IPS-18c (cell line): ENCODE data around the gene THSD4.

Experiments
- H3K4me3 ChIP-seq: 2 replicates; pipeline ENCODE4 v1.7.0; 2013; ENCODE audit warnings: low read depth, mild to moderate bottlenecking, low read length, moderate library complexity; ENCODE audit not compliant: insufficient read depth
- H3K9me3 ChIP-seq: one replicate; pipeline ENCODE4 v1.6.1; 2013; ENCODE audit warnings: mild to moderate bottlenecking, low read length, moderate library complexity; ENCODE audit not compliant: control insufficient read depth, insufficient read depth

THSD4 gene

GRCh38 chr15:71597126-71597525 is 481.9 kb downstream of the THSD4 start:
- H3K9me3 ChIP-seq, result no peaks in the 10 kb centered on the region

GRCh38 chr15:71597637-71598036 is 482.4 kb downstream of the THSD4 start:
- no peak overlapping the region for H3K4me3 ChIP-seq
- no peaks in the 10 kb centered on the region for H3K9me3 ChIP-seq

More at GRCh38 chr15:71597126-71597525, 481.9 kb downstream of the THSD4 start:
- H3K4me3 ChIP-seq, result no peak overlapping the region

DNA sequence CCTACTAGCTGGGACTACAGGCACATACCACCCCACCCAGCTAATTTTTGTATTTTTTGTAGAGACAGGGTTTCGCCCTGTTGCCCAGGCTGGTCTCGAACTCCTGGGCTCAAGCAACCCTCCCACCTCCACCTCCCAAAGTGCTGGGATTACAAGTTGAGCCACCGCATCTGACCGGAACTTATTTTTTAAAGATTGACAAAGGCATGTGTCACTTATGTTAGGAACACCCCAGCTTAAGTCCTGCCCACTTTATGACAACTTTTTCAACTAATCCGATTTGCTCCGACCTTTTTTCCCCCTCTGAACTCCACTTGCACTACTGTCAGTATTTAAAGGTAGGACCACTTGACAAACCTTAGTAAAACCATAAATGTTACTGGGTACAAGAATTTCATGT is 483.5 kb downstream of the THSD4 start:
- Histone ChIP-seq H3K9me3 (no peaks in the 10 kb centered on the region), H3K4me3 (no peak overlapping the region)

GRCh38 chr15:71599418-71600151 is 484.3 kb downstream of the THSD4 start:
- no peak overlapping the region for H3K4me3 ChIP-seq
- no peaks in the 10 kb centered on the region for H3K9me3 ChIP-seq

- no peaks in the 10 kb centered on the region for H3K9me3 ChIP-seq
Observed at GRCh38 chr15:71600237-71600636, 485.0 kb downstream of the THSD4 start.

GRCh38 chr15:71601038-71601834 is 486.0 kb downstream of the THSD4 start:
- no peak overlapping the region for H3K4me3 ChIP-seq
- no peaks in the 10 kb centered on the region for H3K9me3 ChIP-seq

More at GRCh38 chr15:71600237-71600636, 485.0 kb downstream of the THSD4 start:
- H3K4me3 ChIP-seq, result no peak overlapping the region

- no peaks in the 10 kb centered on the region for H3K9me3 ChIP-seq
- no peak overlapping the region for H3K4me3 ChIP-seq
Observed at GRCh38 chr15:71603379-71603778, 488.1 kb downstream of the THSD4 start.

DNA sequence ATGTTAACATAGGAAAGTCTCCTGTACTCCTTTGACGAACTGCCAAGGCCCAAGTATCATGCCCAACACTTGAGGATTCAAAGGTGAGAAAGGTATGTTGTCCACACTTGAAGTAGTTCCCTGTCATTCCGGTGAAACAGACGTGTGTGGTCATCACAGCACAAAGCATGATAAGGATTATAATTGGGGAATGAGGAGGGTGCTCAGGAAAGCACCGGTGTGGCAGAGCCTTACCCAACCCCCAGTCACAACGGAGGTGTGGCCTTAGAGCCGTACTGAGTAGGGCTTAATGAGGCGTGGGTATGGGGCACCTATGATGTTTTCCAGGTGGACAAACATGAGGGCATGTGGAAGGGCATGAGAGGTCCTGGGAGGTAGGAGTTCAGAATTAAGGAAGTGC is 492.1 kb downstream of the THSD4 start:
- H3K9me3 ChIP-seq, result no peaks in the 10 kb centered on the region
- H3K4me3 ChIP-seq, result no peak overlapping the region

DNA sequence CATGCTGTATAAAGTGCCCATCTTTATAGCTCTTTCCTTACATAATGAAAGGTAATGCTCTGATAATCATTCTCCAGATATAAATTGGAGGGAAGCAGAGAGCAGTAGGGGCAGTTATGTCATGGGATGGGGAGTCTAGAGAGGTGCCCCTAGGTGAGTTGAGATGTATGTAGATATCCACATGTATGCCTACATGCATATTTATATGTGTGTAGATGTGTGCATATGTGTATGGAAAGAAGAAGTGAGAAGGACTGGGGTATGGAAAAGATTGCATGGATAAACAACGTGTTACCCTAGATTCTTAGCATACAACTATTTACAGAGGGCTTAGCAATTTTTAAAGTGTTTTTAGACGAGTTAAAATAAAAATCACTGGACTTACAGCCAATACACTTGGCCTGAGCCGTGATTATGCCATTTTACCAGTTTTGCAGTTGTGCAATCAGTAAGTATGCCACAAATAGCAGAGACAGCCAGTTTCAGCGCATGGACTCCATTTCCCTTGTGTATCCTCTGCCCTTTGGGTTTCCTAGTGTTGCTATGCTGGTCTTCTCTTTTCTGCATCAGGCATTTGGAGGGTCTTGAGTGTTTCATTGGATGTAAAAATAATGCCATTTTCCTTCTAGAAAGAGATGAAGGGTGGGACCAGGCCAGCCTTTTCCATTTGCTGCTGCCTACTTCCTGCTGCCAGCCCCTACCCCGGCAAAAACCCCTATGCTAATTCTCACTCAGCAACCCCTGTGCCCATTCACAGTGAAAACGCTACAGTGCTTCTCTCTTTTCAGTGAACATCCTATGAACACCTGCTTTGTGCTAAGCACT is 495.7 kb downstream of the THSD4 start:
- H3K4me3 ChIP-seq, result 0 out of 2 replicates have a peak overlapping the region, but pooled peaks have one; percentile 21

GRCh38 chr15:71611553-71612396 is 496.5 kb downstream of the THSD4 start:
- H3K4me3 ChIP-seq, result no peak overlapping the region; the same call in 1 of the 2 replicates

More for the DNA sequence above, 495.7 kb downstream of the THSD4 start:
- no peaks in the 10 kb centered on the region for H3K9me3 ChIP-seq

DNA sequence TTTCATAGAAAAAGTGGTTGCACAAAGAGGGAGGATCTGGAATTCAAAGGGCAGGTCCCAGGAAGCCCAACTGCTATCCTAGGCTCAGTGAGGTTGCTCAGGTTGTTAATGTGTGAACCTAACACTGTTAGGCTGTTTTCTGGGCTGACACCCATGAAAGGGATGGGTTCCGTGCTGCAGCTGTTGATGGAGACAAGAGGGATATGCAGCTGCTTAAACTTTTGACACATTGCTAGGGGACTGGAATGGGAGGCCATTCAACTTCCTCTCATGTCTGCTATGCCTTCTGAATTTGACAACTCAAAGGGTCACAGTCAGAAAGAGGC is 497.1 kb downstream of the THSD4 start:
- H3K4me3 ChIP-seq, result no peak overlapping the region
- H3K9me3 ChIP-seq, result no peaks in the 10 kb centered on the region

More at GRCh38 chr15:71611553-71612396, 496.5 kb downstream of the THSD4 start:
- H3K9me3 ChIP-seq, result no peaks in the 10 kb centered on the region

DNA sequence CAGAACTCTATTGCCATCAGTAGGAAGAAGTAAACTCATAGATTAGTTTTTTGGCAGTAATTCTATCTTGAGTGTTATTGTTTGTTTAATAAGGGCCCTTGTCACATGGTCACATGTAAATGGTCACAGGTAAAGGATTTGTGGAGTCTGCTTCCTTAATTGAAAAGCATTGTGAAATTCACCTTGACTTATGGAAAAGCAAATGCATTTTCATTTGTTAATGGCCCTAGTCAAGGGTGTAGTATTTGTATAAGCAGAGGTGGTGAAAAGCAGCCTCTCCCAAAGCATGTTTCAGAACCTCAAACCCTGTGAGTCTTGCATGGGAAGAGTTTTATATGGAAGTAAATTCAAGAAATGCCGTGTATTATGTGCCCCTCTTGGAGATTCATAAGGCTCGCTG is 497.6 kb downstream of the THSD4 start:
- Histone ChIP-seq H3K9me3 (no peaks in the 10 kb centered on the region), H3K4me3 (no peak overlapping the region)

DNA sequence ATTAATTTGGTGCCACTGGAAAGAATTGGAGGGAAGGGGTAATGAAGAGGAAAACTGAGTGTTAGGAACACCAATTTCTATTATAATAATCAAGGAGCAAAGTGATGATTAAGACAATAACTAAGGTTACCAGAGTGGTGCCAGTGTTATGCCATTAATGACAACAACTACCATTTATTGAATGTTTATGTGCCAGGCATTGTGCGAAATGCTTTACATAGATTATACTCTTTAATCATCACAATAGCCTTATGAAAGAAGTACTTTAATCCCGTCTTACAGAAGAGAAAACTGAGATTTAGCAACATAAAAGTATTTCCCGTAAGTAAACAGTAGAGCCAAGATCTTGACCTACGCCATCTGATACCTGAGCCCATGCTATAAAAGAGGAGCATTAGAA is 507.8 kb downstream of the THSD4 start:
- no peaks in the 10 kb centered on the region for H3K9me3 ChIP-seq
- no peak overlapping the region for H3K4me3 ChIP-seq

DNA sequence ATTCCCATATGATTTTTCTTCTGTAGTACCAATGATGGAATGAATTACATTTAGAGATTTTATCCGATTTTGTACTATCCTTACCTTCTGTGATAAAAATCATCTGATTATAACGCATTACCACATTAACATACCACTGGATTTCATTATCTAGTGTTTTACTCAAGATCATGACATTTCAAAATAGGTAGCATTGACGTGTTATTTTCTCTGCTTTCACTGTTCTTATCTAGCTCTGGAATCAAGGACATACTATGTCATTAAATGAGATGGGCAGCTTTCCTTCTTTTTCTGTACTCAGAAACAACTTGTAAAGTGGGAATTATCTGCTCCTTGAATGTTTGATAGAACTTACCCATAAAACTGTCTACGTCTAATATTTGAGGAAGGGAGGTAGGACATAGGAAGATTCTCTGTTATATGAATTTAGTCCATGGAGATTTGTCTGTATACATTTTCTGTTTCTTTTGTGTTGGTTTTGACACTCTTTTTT is 511.4 kb downstream of the THSD4 start:
- H3K4me3 ChIP-seq, result no peak overlapping the region

DNA sequence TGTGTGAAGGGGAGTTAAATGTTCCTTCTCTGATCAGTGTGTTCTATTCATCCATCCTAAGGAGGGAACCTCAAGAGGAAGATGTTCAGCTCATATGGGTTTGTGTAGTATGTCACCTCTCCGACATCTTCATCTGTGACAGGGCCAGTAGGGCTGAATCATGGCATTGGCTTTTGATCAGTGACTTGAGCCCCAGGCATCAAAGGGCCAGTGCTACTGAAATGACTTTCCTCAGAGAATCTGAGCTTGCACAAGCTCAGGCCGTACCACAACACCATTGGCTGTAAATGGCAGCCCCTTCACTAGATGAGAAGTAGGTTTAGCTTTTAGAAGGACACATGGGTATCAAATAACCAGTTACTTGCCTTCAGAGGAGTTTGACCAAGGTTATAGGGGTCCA is 511.9 kb downstream of the THSD4 start:
- Histone ChIP-seq H3K4me3 (no peak overlapping the region), H3K9me3 (no peaks in the 10 kb centered on the region)

More for the DNA sequence above, 511.4 kb downstream of the THSD4 start:
- no peaks in the 10 kb centered on the region for H3K9me3 ChIP-seq

DNA sequence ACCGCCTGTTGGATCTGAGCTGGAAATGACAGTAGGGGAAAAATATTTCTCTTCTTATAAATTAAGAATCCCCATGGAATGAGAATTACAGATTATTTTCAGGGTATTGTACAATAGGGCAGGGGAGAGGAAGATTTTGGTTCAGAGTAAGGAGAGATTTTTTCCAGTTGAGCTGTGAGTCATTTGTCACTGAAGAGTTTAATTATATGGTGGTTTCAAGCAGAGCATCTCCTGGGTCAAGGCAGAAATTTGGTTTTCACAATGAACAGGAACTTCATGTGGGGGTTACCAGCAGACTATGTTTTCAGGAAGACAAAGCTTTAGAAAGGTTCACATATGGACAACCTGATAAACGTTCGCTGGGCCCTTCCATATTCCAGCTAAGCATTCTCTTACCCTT is 512.3 kb downstream of the THSD4 start:
- Histone ChIP-seq H3K9me3 (no peaks in the 10 kb centered on the region), H3K4me3 (no peak overlapping the region)
